Ishikawa (cell line): ENCODE measurements around the gene RBM27.

Experiments
- CEBPB ChIP-seq: IDR thresholded peaks from 2 replicates; pipeline ENCODE4 v1.6.1; 2012
- EP300 ChIP-seq: IDR thresholded peaks from 2 replicates; pipeline ENCODE4 v1.6.1; 2012; ENCODE audit warnings: borderline replicate concordance
- TAF1 ChIP-seq: IDR thresholded peaks from 2 replicates; pipeline ENCODE4 v1.6.1; 2012; ENCODE audit warnings: low read depth, mild to moderate bottlenecking
- TF ChIP-seq, protein P1 (sequence below): IDR thresholded peaks from 2 replicates; pipeline ENCODE4 v1.6.1; 2012

DNA sequence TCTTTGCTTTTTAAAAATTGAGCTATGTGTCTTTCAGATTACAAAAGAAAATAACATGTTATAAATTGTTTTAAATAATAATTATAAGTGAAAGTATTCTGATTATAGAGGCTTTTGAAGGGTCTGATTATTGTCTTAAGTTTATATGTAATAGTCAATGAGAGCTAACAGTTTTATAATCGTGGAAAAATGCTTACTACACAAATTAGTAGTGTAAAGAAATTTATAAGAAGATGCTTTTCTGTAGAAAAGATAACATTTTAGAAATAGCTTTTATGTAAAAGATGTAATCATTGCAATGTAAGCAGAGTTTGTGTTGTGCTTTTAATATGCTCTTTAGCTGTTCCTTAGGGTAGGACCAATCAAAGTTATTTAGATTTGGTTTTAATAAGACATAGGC, 18.6 kb downstream of the RBM27 start:
- TF ChIP-seq, protein P1, sequence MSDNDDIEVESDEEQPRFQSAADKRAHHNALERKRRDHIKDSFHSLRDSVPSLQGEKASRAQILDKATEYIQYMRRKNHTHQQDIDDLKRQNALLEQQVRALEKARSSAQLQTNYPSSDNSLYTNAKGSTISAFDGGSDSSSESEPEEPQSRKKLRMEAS: no peak
- TF ChIP-seq CEBPB (no peak), EP300 (no peak), TAF1 (no peak)
